HG02943 (cell line): ENCODE measurements around the gene RHBDD1.
"Not testable (repeated sequence)": the region's sequence is repeated elsewhere in the genome, so short reads cannot be mapped to it uniquely, and the experiment has no call there.

Experiments used
- ATAC-seq: cut with Tn5 transposase; IDR thresholded peaks from one replicate; pipeline ENCODE4 v1.9.1; 2021; ENCODE audit warnings: mild to moderate bottlenecking, low read depth, moderate library complexity; ENCODE audit not compliant: unreplicated experiment

The RHBDD1 gene

DNA sequence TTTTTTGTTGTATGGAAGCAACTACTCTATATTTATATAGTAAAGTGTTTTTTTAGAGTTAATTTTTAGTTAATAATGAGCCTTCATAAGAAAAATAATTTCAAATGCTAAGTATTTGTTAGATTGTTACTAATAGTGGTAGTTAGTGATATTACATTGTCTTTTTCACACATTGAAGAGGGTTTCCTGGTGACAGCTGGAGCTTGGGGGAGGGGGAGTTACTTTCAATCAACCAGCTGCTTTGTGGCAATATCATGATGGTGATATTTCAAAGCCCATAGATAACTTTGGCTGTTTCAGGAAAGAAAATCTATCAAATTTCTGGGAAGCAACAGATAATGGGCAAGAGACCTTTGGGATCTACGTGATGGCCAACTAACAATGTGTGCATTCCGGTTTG is 4.1 kb downstream of the RHBDD1 start:
- ATAC-seq = no peak

DNA sequence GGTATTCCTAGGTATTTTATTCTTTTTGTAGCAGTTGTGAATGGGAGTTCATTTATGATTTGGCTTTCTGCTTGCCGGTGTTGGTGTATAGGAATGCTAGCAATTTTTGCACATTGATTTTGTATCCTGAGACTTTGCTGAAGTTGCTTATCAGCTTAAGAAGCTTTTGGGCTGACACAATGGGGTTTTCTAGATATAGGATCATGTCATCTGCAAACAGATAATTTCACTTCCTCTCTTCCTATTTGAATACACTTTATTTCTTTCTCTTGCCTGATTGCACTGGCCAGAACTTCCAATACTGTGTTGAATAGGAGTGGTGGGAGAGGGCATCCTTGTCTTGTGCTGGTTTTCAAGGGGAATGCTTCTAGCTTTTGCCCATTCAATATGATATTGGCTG is 7.1 kb downstream of the RHBDD1 start:
- ATAC-seq = not testable (repeated sequence)

DNA sequence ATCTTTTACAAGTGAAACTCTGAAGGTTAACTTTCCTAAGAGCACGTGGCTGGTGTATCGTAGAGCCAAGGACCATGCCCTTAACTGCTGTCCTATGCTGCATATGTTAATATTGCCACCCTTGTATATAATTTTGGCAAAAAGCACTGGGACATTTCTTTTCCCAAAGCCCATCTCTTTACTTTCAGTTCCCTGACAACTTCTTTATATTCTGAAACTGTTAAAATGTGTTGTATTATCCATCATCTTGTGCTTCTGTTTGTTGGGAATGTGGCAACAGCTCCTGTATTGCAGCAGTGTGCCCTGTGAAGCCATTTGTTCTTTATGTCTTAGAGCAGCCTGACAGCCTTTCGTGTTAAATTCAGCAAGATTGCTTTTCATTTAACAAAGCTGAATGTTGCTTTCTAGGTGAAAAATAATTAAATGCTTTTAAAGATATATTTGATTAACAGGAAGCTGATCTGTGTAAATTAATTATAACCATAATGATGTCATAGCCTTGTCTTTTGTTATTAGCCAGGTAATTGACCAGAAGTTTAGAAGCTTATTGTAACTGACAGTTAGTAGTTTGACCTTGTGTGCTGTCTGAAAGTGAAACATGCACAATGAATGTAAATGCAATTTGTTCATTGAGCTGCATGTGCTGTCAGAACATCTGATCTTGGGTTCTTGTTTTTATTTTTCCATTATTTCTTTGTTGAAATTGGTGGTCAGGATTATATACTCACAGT is 9.7 kb downstream of the RHBDD1 start:
- ATAC-seq = peak; percentile 50

GRCh38 chr2:226847090-226847489 is 11.2 kb downstream of the RHBDD1 start:
- no peak for ATAC-seq

- ATAC-seq = no peak
Observed at GRCh38 chr2:226847511-226847910, 11.7 kb downstream of the RHBDD1 start.

DNA sequence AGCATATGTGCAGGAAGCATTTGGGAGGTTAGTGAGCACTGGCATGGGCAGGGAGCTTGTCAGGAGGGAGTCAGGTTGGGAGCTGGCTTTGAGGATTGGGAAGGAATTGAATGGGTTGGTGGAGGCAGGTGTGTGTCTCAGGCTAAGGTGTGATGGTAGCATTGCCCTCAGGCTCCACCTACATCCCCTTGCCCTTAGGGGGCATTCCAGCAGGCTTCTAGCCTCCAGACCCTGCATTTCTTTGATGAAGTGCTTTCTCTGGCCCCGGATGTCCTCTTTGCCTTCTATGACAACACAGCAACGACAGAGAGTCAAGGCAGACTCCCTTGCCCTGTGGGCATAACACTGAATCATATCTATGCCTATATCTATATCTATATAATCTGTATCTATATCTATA is 13.5 kb downstream of the RHBDD1 start:
- ATAC-seq = no peak

DNA sequence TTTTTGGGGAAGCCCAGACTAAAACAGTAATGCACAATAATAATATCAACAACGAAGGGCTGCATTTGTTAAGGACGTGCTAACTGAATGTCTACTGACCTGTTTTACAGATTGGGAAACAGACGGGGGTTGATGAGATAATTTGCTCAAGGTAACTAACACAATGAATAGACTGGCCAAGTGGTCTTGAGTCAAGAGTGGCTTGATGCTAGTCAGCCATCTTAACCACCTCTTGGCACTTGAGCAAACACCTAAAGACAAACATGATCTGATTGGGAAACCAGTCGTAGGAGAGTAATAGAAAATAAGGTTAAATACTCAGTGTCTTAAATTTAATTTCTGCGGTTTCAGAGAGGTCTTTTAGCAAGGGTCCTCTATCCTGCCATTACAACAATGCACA is 14.2 kb downstream of the RHBDD1 start:
- ATAC-seq = no peak

DNA sequence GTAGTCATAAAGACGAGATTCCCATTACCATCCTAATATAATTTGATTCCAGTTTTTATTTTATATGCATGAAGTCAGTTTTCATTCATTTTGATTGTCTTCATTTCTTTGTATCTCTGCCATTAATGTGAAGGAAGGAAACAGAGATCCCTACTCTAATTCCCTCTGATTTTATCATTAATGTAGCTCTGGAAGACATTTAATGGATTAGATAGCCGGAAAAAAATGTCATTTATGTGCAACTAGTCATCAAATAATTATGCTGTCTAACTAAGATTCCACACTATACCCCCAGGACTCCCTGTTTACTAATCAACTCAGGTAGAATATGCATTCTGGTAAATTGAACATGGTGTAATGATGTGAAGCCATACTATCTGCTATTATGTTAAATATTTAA is 19.9 kb downstream of the RHBDD1 start:
- ATAC-seq = no peak

DNA sequence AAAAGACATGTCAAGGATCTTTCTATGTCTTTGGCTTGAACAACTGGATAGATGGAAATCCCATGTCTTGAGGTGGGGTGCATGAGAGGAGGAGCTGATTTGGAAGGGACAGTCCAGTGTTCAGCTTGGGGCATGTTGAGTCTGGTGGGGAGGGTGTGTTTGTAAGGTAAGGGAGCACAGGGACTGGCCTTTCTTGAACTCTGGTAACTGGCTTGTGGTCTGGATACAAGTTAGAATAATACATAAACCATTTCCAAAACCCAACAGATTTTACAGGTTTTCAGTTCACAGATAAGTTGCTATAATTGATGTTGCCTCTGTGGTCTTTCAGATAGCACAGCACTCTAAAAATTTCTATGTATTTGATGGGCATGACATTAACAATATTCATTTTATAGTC is 24.2 kb downstream of the RHBDD1 start:
- peak; percentile 55 for ATAC-seq

DNA sequence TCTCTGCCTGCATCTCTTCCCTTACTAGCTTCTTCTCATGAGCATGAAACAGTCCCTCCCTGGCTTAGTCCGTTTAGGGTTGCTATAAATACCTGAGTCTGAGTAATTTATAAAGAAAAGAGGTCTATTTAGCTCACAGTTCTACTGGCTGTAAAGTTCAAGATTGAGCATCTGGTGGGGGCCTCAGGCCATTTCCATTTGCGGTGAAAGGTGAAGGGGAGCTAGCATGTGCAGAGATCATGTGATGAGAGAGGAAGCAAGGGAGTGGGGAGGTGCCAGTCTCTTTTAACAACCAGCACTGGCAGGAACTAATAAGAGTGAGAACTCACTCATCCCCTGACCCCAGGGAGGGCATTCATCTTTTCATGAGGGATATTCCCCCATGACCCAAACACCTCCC is 26.8 kb downstream of the RHBDD1 start:
- peak; percentile 44 for ATAC-seq

DNA sequence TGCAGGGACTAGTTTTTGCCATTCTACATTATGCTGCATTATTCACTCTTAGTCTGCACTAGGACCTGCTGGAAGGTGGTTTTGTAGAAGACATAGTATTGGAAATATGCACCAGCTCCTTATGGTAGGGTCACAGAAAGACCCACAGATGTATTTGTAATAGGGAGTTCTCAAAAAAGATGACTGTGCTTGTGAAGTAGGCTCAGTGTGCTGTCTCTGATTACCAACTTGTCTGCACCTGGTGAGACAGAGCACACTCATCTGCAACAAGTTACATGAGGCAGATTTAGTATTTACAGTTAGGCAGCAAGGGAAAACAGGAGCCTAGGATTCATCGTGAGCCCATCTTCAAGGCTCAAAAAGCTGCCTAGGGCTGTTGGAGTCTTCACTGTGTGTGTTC is 29.4 kb downstream of the RHBDD1 start:
- ATAC-seq = no peak

DNA sequence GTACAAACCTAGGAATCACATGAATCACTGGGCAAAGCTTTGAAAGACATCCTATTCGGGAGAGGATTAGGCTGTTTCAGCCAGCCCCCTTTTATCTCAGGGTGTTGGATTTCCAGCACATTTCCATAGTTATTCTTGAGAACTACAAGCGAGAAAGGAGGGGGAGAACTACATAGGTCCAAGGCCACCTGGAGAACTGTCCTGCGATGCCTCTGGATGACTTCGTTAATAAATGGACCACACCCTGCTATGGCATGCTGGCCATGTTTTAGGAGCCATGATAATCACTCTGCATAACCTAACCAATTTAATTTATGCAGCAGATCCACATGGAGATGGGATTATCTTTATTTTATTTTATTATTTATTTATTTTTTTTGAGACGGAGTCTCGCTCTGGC is 29.9 kb downstream of the RHBDD1 start:
- ATAC-seq = no peak

DNA sequence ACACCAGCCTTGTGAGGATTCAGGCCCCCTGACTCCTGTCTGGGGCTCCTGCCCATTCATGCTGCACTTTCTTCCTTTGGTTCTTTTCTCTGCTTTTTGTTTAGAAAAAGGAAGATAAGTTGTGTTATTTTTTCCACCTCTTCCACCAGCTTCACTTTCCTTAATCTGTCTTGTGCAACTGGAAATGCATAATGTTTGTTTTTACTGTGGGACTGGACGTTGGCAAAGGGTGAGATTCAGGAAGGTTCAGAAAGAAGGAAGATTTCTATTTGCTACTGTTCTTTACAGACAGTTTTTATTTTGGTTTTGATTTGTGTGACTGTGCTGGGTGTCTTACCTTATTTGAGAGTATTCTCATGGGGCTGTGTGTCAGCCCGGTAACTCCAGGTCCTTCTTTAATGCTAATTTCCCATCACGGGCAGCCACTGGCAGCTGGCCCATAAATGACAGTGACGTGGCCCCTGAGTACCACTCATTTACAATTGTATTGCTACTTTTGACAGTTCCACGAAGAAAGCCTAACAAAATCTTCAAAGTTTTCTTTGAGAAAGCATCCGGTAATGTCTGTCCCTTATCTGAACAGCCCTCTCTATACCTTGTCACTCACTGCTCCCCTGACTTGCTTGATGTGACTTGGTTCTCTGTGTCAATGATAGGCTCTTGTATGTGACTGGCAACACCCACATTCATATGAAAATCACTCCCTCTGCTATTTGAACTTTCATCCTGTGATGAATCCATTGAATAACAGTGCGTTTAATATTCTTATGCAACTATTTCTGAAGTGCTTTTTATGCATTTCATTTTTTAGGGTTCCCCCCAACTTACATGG is 32.7 kb downstream of the RHBDD1 start:
- no peak for ATAC-seq

GRCh38 chr2:226869371-226869770 is 33.5 kb downstream of the RHBDD1 start:
- ATAC-seq = no peak

DNA sequence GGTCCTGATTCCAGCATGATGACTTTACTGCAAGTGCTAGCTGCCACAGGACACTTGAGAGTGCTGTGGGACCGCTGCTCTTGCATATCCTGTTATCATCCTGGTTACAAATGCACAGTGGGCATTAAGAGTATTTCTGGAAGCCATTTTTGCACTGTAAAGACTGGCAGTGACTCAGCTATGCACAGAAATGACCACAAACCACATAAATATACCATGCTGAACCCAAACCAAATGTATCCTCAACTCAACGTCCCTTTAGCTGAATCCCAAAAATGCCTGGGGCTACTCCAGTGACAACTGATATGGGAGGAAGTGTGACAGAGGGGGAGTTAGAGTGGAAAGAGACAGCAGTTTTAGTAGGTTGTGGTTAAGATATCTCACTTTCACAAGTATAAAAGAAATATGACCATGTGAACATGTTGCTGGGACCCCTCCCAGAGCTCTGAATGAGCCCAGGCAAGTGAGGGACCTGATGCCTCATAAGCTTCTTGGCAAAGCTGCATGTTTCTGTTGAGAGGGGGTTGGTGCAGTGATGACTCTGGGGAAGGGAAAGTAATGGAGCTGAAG is 37.3 kb downstream of the RHBDD1 start:
- no peak for ATAC-seq

DNA sequence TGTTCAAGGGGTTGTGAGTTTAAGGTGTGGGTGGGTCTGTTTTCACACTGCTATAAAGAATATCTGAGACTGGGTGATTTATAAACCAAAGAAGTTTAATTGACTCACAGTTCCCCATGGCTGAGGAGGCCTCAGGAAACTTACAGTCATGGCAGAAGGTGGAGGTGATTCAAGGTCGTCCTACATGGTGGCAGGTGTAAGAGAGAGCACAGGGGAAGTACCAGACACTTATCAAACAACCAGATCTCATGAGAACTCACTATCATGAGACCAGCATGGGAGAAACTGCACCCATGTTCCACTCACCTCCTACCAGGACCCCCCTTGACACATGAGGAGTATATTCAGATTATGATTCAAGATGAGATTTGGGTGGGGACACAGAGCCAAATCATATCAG is 38.0 kb downstream of the RHBDD1 start:
- ATAC-seq = no peak

DNA sequence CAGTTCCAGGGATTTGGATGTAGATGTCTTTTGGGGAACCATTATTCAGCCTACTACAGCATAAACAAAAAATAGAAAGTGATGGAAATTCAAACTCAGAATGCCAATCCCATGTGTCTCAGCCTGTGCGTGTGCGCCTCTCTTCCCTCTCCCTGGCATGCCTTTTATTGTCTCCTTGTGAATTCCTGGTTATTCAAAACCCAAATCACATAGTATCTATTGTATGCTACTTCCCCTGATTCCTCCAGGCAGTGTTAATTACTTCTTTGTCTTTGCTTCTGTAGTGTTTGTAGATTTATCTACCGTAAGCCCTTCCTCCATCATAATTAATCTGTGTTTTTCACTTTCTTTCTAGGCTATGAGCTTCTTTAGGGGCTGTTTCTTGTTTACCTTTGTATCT is 38.9 kb downstream of the RHBDD1 start:
- no peak for ATAC-seq

GRCh38 chr2:226875438-226876225 is 39.8 kb downstream of the RHBDD1 start:
- no peak for ATAC-seq

DNA sequence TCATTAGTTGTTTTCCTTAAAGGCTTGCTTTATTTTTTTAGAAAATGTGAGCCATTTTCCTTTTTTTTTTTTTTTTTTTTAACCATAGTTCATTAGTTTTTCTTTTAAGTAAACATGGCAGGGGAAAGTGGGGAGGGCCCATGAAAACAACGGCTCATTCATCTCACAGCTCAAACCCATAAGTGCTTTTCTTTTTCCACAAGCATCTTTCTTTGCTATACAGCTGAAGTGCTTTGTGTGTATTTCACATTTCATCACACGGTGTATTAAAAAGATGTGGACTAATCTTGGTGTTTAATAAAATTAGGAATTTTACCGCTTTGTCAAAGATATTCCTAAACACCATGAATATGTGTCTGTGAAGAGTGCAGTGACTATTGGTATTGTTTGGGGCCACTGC is 41.6 kb downstream of the RHBDD1 start:
- ATAC-seq = no peak

DNA sequence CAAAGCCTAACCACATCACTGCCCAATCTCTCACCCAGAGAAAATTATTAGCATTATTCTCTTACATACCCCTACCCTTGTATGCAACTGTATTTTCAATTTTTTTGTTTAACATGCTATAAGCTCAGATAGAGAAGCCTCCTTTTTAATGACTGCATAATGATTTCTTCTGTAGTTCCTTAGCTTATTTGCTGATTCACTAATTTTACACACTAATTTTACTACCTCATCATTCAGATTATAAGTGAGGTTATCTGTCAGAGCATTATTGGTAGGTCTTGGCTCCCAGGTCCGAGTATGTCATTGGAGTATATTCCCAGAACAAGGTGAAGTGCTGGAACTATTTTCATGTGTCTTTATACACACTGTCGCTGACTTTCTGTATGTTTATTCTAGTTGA is 45.4 kb downstream of the RHBDD1 start:
- no peak for ATAC-seq

GRCh38 chr2:226882606-226883005 is 46.8 kb downstream of the RHBDD1 start:
- ATAC-seq = no peak
